ENCODE data around the gene SLC66A2.

GRCh38 chr18:79910563-79911343, 40.7 kb downstream of the SLC66A2 start:
- TF ChIP-seq CTCF (IDR thresholded peaks at IDR 0.05) (no peak), POLR2A (IDR thresholded peaks at IDR 0.05) (no peak)

Data from adrenal gland (tissue), 5 donors.